Breast epithelium (tissue), 4 donors: ENCODE results near the gene CD99L2. TPM values are rescaled to one million over a fixed set of nuclear protein-coding genes. Genes with fewer than 3 reads are reported as not detected.

Experiments
- DNase-seq, 2 donors: peaks; one replicate each; pipeline ENCODE4 v3.0.0-alpha.2; 2019; ENCODE audit warnings: low spot score in 2 of 2
- H3K27ac ChIP-seq, 2 donors: fragments of 200-600 bp; sonication (generic) in 1 of 2; one replicate each; pipeline ENCODE4 v1.5.1; 2016 to 2019; ENCODE audit warnings: mild to moderate bottlenecking in 1 of 2
- H3K27me3 ChIP-seq, 2 donors: fragments of 200-600 bp; sonication (generic) in 1 of 2; one replicate each; pipeline versions ENCODE4 v1.5.1 to v1.6.0; 2017 to 2019; ENCODE audit warnings: control low read depth in 1 of 2, mild to moderate bottlenecking in 1 of 2
- H3K36me3 ChIP-seq: fragments of 200-600 bp; one replicate; pipeline ENCODE4 v1.5.1; 2019
- H3K4me1 ChIP-seq, 2 donors: fragments of 200-600 bp; sonication (generic); one replicate each; pipeline ENCODE4 v1.5.1; 2016 to 2019; ENCODE audit warnings: control low read depth in 1 of 2
- H3K4me3 ChIP-seq, 3 donors: fragments of 200-600 bp; sonication (generic); 1 replicate in 2 of 3; 2 replicates in 1 of 3; pipeline ENCODE4 v1.5.1; 2016 to 2019; ENCODE audit warnings: mild to moderate bottlenecking in 3 of 3, moderate library complexity in 2 of 3
- H3K9me3 ChIP-seq, 2 donors: fragments of 200-600 bp; sonication (generic) in 1 of 2; one replicate each; pipeline ENCODE4 v1.5.1; 2016 to 2019; ENCODE audit warnings: control low read depth in 1 of 2
- CTCF ChIP-seq, 3 donors: fragments of 450-650 bp; IDR thresholded peaks; one replicate each; pipeline ENCODE4 v1.5.1; 2016 to 2017; ENCODE audit warnings: antibody characterized with exemption in 3 of 3, mild to moderate bottlenecking in 3 of 3, moderate library complexity in 3 of 3
- POLR2A ChIP-seq: fragments of 450-650 bp; IDR thresholded peaks from one replicate; pipeline ENCODE4 v1.6.1; 2016; ENCODE audit warnings: antibody characterized with exemption, mild to moderate bottlenecking, moderate library complexity
- POLR2AphosphoS5 ChIP-seq, 3 donors: sonication (generic); formaldehyde crosslinking; IDR thresholded peaks; one replicate each; pipeline ENCODE4 v1.6.1; 2017; ENCODE audit warnings: antibody characterized with exemption in 3 of 3
- intact Hi-C: fragments of 100-400 bp; cut with DNase I; formaldehyde crosslinking; loops from one replicate; pipeline ENCODE4 v1.15.1; 2023; ENCODE audit warnings: low total_unique reads
- total RNA-seq, 3 donors: library from RNA; depleted of rRNA; stranded (reverse); fragments of >200 nt; gene quantifications; one replicate each; pipeline ENCODE4 v1.1.0, GENCODE V29; 2016

Gene CD99L2
- total RNA-seq, 3 donors from 2014 or later = 28.1 to 81.4 (median 32.1) TPM

GRCh38 chrX:150779385-150779784 lies 119.1 kb downstream of the CD99L2 start:
- TF ChIP-seq CTCF (IDR thresholded peaks at IDR 0.05) = no peak
- TF ChIP-seq POLR2A = no peak
- no peak for TF ChIP-seq POLR2AphosphoS5 (IDR thresholded peaks at IDR 0.05)
- Histone ChIP-seq H3K27me3 (peaks cover 0 to 15% of the 10 kb centered on the region in 2 donors), H3K4me3 (no peak overlapping the region), H3K4me1 (no peaks in the 10 kb centered on the region), H3K9me3 (no peaks in the 10 kb centered on the region), H3K27ac (no peak overlapping the region), H3K36me3 (no peaks in the 10 kb centered on the region)
- intact Hi-C loops = no loop called here
- no peak for DNase-seq

GRCh38 chrX:150777328-150777992 lies 121.0 kb downstream of the CD99L2 start:
- no peak for TF ChIP-seq CTCF (IDR thresholded peaks at IDR 0.05)
- no peak for TF ChIP-seq POLR2AphosphoS5 (IDR thresholded peaks at IDR 0.05)
- no peak for TF ChIP-seq POLR2A
- no peak overlapping the region for H3K27ac ChIP-seq
- DNase-seq = no peak
- intact Hi-C loops = no loop called here
- H3K4me1 ChIP-seq = no peaks in the 10 kb centered on the region
- no peaks in the 10 kb centered on the region for H3K36me3 ChIP-seq
- H3K27me3 ChIP-seq = peaks cover 0 to 14% of the 10 kb centered on the region in 2 donors
- H3K9me3 ChIP-seq = no peaks in the 10 kb centered on the region
- H3K4me3 ChIP-seq = no peak overlapping the region

- intact Hi-C loops = no loop called here
- Histone ChIP-seq H3K27me3 (peaks cover 0 to 4% of the 10 kb centered on the region in 2 donors), H3K36me3 (no peaks in the 10 kb centered on the region), H3K4me3 (no peak overlapping the region), H3K27ac (no peak overlapping the region), H3K4me1 (no peaks in the 10 kb centered on the region), H3K9me3 (no peaks in the 10 kb centered on the region)
- DNase-seq = no peak
- TF ChIP-seq POLR2A (no peak), POLR2AphosphoS5 (IDR thresholded peaks at IDR 0.05) (no peak), CTCF (IDR thresholded peaks at IDR 0.05) (no peak)
Observed at GRCh38 chrX:150775569-150776350, 122.7 kb downstream of the CD99L2 start.

- intact Hi-C loops = no loop called here
- no peaks in the 10 kb centered on the region for H3K4me1 ChIP-seq
- no peak overlapping the region for H3K27ac ChIP-seq
- TF ChIP-seq CTCF (IDR thresholded peaks at IDR 0.05) (no peak), POLR2A (no peak), POLR2AphosphoS5 (IDR thresholded peaks at IDR 0.05) (no peak)
- H3K9me3 ChIP-seq = no peaks in the 10 kb centered on the region
- H3K27me3 ChIP-seq = peaks cover 0 to 4% of the 10 kb centered on the region in 2 donors
- H3K36me3 ChIP-seq = no peaks in the 10 kb centered on the region
- DNase-seq = no peak
- no peak overlapping the region for H3K4me3 ChIP-seq
Observed at GRCh38 chrX:150774798-150775568, 123.5 kb downstream of the CD99L2 start.
